Left renal pelvis (tissue), 4 donors: ENCODE results near the gene NR1I2. TPM values are rescaled to one million over a fixed set of nuclear protein-coding genes. Genes with fewer than 3 reads are reported as not detected.

ENCODE experiments used
- DNase-seq, 4 donors: peaks; one replicate each; pipeline ENCODE4 v3.0.0-alpha.2; 2013; ENCODE audit warnings: low read depth in 4 of 4, low spot score in 3 of 4
- polyA plus RNA-seq, 4 donors: library from polyadenylated mRNA; unstranded; fragments of 120-200 nt; gene quantifications; one replicate each; pipeline ENCODE4 v1.2.1, GENCODE V29; 2013; ENCODE audit not compliant: insufficient read length in 4 of 4

The NR1I2 gene
- 1 to 10 TPM in 1 of 4 donors, under 1 TPM in 3; 0.18 to 1.1 (median 0.67) TPM for polyA plus RNA-seq

GRCh38 chr3:119781330-119782198, at the start of gene NR1I2:
Gene NR1I2 (plus strand): TSS chr3:119782101.
- DNase-seq = no peak

- DNase-seq = no peak
Measured at GRCh38 chr3:119733812-119734211, 48.1 kb upstream of the NR1I2 start.

GRCh38 chr3:119738741-119739140, 43.2 kb upstream of the NR1I2 start:
- DNase-seq = no peak

GRCh38 chr3:119741657-119742590, 40.0 kb upstream of the NR1I2 start:
- DNase-seq = no peak

- no peak for DNase-seq
Measured at GRCh38 chr3:119743921-119744320, 38.0 kb upstream of the NR1I2 start.

GRCh38 chr3:119745942-119746341, 36.0 kb upstream of the NR1I2 start:
- no peak for DNase-seq

GRCh38 chr3:119746423-119746822, 35.5 kb upstream of the NR1I2 start:
- DNase-seq = no peak

GRCh38 chr3:119747357-119747756, 34.5 kb upstream of the NR1I2 start:
- DNase-seq = no peak

GRCh38 chr3:119748991-119749390, 32.9 kb upstream of the NR1I2 start:
- DNase-seq = peak in 2 of 4 donors; percentile 2 to 7

GRCh38 chr3:119751423-119751822, 30.5 kb upstream of the NR1I2 start:
- no peak for DNase-seq

- DNase-seq = no peak
Measured at GRCh38 chr3:119759962-119760361, 21.9 kb upstream of the NR1I2 start.

- DNase-seq = no peak
Measured at GRCh38 chr3:119762876-119763275, 19.0 kb upstream of the NR1I2 start.

- DNase-seq = no peak
Measured at GRCh38 chr3:119763466-119763865, 18.4 kb upstream of the NR1I2 start.

GRCh38 chr3:119765239-119765638, 16.7 kb upstream of the NR1I2 start:
- DNase-seq = no peak

GRCh38 chr3:119767936-119768601, 13.8 kb upstream of the NR1I2 start:
- DNase-seq = no peak

GRCh38 chr3:119768668-119769393, 13.1 kb upstream of the NR1I2 start:
- DNase-seq = no peak

- DNase-seq = no peak
Measured at GRCh38 chr3:119769394-119770149, 12.3 kb upstream of the NR1I2 start.

GRCh38 chr3:119774444-119774843, 7.5 kb upstream of the NR1I2 start:
- DNase-seq = no peak

GRCh38 chr3:119776304-119776703, 5.6 kb upstream of the NR1I2 start:
- DNase-seq = no peak
